Measurements from ENCODE around the gene ITIH1. TPM values are rescaled to one million over a fixed set of nuclear protein-coding genes. Genes with fewer than 3 reads are reported as not detected.

The ITIH1 gene
- total and polyA plus RNA-seq, 2 donors (not counting 3 experiments of a cell fraction or from before 2014, with no cell fraction given), result not detected

- DNase-seq (ENCODE audit: low read depth, low spot score) (no peak), FAIRE-seq (no peak)
- Histone ChIP-seq H4K20me1 (replicated peaks; ENCODE audit: control insufficient read depth, extremely low read depth, insufficient read depth, low read length) (no peaks in the 10 kb centered on the region), H3K27ac (ENCODE audit: insufficient read depth, low read depth, low read length) (no peak overlapping the region), H3K4me1 (ENCODE audit: control insufficient read depth, extremely low read depth, insufficient read depth, low read length) (no peaks in the 10 kb centered on the region), H3K9ac (replicated peaks; ENCODE audit: extremely low read depth, insufficient read depth, low read length) (no peak overlapping the region), H3K4me3 (replicated peaks in 1 of 3; ENCODE audit: insufficient read depth in 1 of 3, low read depth in 1 of 3, low read length in 3 of 3) (no peak overlapping the region), H3K36me3 (ENCODE audit: control insufficient read depth in 2 of 2, extremely low read depth in 1 of 2, insufficient read depth in 2 of 2, low read length in 2 of 2) (peaks cover 7 to 17% of the 10 kb centered on the region in 2 experiments), H3K9me1 (replicated peaks; ENCODE audit: control insufficient read depth, extremely low read depth, insufficient read depth, low read length) (no peaks in the 10 kb centered on the region), H3K27me3 (ENCODE audit: control insufficient read depth in 2 of 2, insufficient read depth in 2 of 2, low read length in 2 of 2) (no peaks in the 10 kb centered on the region), H3K79me2 (ENCODE audit: control insufficient read depth, insufficient read depth, low read length) (no peaks in the 10 kb centered on the region), H3K9me3 (replicated peaks; ENCODE audit: control insufficient read depth, insufficient read depth, low read length) (no peaks in the 10 kb centered on the region), H3K4me2 (ENCODE audit: insufficient read depth, low read length) (no peak overlapping the region), H2AFZ (ENCODE audit: low read depth, low read length) (no peak overlapping the region)
- intact Hi-C loops (cut with micrococcal nuclease), result no loop called here
- ChIA-PET POLR2A (no interaction called here), CTCF (no interaction called here)
- no TSS peak for BruUV-seq (replicated peaks)
- dilution Hi-C loops (cut with MboI; ENCODE audit: extremely low pct_ligation_motif_present, low sequenced_read_pairs), result no loop called here
- TF ChIP-seq GATA2 (IDR thresholded peaks at IDR 0.05; ENCODE audit: insufficient read depth, insufficient read length, low read depth, low read length) (no peak), MYC (IDR thresholded peaks at IDR 0.05; ENCODE audit: low read depth, low read length) (no peak), JUN (IDR thresholded peaks at IDR 0.05; ENCODE audit: borderline replicate concordance, insufficient read depth, insufficient read length, low read depth) (no peak), POLR2A (IDR thresholded peaks at IDR 0.05; ENCODE audit: low read depth, low read length) (no peak), CTCF (IDR thresholded peaks at IDR 0.05; ENCODE audit: extremely low read depth in 1 of 2, insufficient read depth in 1 of 2, low read depth in 1 of 2, low read length in 2 of 2) (no peak), EZH2 (IDR thresholded peaks at IDR 0.05; ENCODE audit: borderline replicate concordance, low read depth, low read length, severe bottlenecking) (no peak), FOS (IDR thresholded peaks at IDR 0.05; ENCODE audit: borderline replicate concordance, insufficient read depth, low read length) (no peak), POLR2AphosphoS5 (IDR thresholded peaks at IDR 0.05; ENCODE audit: insufficient read depth, low read depth, low read length) (no peak)
- TF ChIP-seq, protein P1, sequence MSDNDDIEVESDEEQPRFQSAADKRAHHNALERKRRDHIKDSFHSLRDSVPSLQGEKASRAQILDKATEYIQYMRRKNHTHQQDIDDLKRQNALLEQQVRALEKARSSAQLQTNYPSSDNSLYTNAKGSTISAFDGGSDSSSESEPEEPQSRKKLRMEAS (IDR thresholded peaks at IDR 0.05; ENCODE audit: insufficient read depth, insufficient read length), result no peak
These were observed 25.2 kb upstream of the ITIH1 start for GRCh38 chr3:52752045-52752660.

Data from endothelial cell of umbilical vein (primary cell).